Stimulated activated CD4-positive, alpha-beta T cell treated with anti-CD3 and anti-CD28 coated beads, Interleukin-4, amount 100 ng/mL, for 1 hour (primary cell): Measurements from ENCODE around the gene INO80B.
"Not testable (repeated sequence)": the region's sequence is repeated elsewhere in the genome, so short reads cannot be mapped to it uniquely, and the experiment has no call there.

Experiments
- DNase-seq: peaks from one replicate; pipeline ENCODE4 v3.0.0-alpha.2; 2020

INO80B gene

GRCh38 chr2:74454654-74455511 lies at the start of gene INO80B:
TSS of gene INO80B (plus strand) at chr2:74455087. CDS start at chr2:74455117, 30 bp downstream.
- peak; percentile 94 for DNase-seq

- DNase-seq = no peak
Observed at GRCh38 chr2:74406035-74406434, 48.9 kb upstream of the INO80B start.

- DNase-seq = no peak
Observed at GRCh38 chr2:74407682-74408081, 47.2 kb upstream of the INO80B start.

- DNase-seq = no peak
Observed at GRCh38 chr2:74413001-74413698, 41.7 kb upstream of the INO80B start.

GRCh38 chr2:74414441-74414840 lies 40.4 kb upstream of the INO80B start:
- no peak for DNase-seq

GRCh38 chr2:74414881-74415761 lies 39.8 kb upstream of the INO80B start:
- peak; percentile 21 for DNase-seq

GRCh38 chr2:74415762-74416395 lies 39.0 kb upstream of the INO80B start:
- no peak for DNase-seq

- DNase-seq = no peak
Observed at GRCh38 chr2:74416778-74417177, 38.1 kb upstream of the INO80B start.

GRCh38 chr2:74417197-74417596 lies 37.7 kb upstream of the INO80B start:
- DNase-seq = no peak

- DNase-seq = no peak
Observed at GRCh38 chr2:74417763-74418162, 37.1 kb upstream of the INO80B start.

- no peak for DNase-seq
Observed at GRCh38 chr2:74418312-74418711, 36.6 kb upstream of the INO80B start.

- DNase-seq = no peak
Observed at GRCh38 chr2:74419345-74419744, 35.5 kb upstream of the INO80B start.

- DNase-seq = no peak
Observed at GRCh38 chr2:74420006-74420405, 34.9 kb upstream of the INO80B start.

GRCh38 chr2:74420443-74421103 lies 34.3 kb upstream of the INO80B start:
- DNase-seq = not testable (repeated sequence)

- DNase-seq = peak; percentile 95
Observed at GRCh38 chr2:74421221-74421870, 33.5 kb upstream of the INO80B start, which contains the start of the genes C2orf81 and WDR54. TSS of gene C2orf81 (minus strand) at chr2:74421619. CDS start at chr2:74421560, 59 bp downstream. TSS of gene WDR54 (plus strand) at chr2:74421730. CDS start at chr2:74422154, 424 bp downstream.

GRCh38 chr2:74423231-74424095 lies 31.4 kb upstream of the INO80B start:
- DNase-seq = no peak

GRCh38 chr2:74424139-74424992 lies 30.5 kb upstream of the INO80B start:
- no peak for DNase-seq

- no peak for DNase-seq
Observed at GRCh38 chr2:74424995-74425406, 29.9 kb upstream of the INO80B start.

GRCh38 chr2:74425523-74425922 lies 29.4 kb upstream of the INO80B start:
- no peak for DNase-seq
